Fibroblast of lung (primary cell): Measurements from ENCODE around the gene PDE12. TPM values are rescaled to one million over a fixed set of nuclear protein-coding genes. Genes with fewer than 3 reads are reported as not detected.

Experiments
- DNase-seq, 2 donors: peaks; one replicate each; pipeline versions ENCODE4 v3.0.0 to v3.0.0-alpha.2; 2010; ENCODE audit warnings: low read depth in 2 of 2
- H2AFZ ChIP-seq: 2 replicates; pipeline ENCODE4 v1.5.1; 2012; ENCODE audit warnings: low read length, control low read depth, inconsistent platforms
- H3K27ac ChIP-seq: 2 replicates; pipeline ENCODE4 v1.5.1; 2011; ENCODE audit warnings: low read length, control low read depth; ENCODE audit not compliant: insufficient read depth
- H3K27me3 ChIP-seq: 2 replicates; pipeline ENCODE4 v1.5.1; 2011; ENCODE audit warnings: mild to moderate bottlenecking, low read length; ENCODE audit not compliant: control insufficient read depth, insufficient read depth
- H3K36me3 ChIP-seq: 2 replicates; pipeline ENCODE4 v1.5.1; 2011; ENCODE audit warnings: low read length; ENCODE audit not compliant: control insufficient read depth, insufficient read depth
- H3K4me1 ChIP-seq: 2 replicates; pipeline ENCODE4 v1.5.1; 2011; ENCODE audit warnings: low read length; ENCODE audit not compliant: control insufficient read depth, insufficient read depth; ENCODE audit errors: extremely low read depth
- H3K4me2 ChIP-seq: 2 replicates; pipeline ENCODE4 v1.5.1; 2011; ENCODE audit warnings: low read length, control low read depth; ENCODE audit not compliant: insufficient read depth; ENCODE audit errors: extremely low read depth
- H3K4me3 ChIP-seq, 4 experiments: fragments of 200-600 bp in 1 of 4; sonication (generic) in 1 of 4; replicated peaks in 1 of 4; 2 replicates each; pipeline ENCODE4 v1.5.1; 2011 to 2016; ENCODE audit warnings: low read length in 4 of 4, low read depth in 3 of 4, mild to moderate bottlenecking in 3 of 4, control low read depth in 2 of 4, inconsistent platforms in 1 of 4, mixed read lengths in 1 of 4; ENCODE audit not compliant: insufficient read depth in 1 of 4; ENCODE audit errors: control extremely low read depth in 1 of 4
- H3K79me2 ChIP-seq: 2 replicates; pipeline ENCODE4 v1.5.1; 2012; ENCODE audit warnings: mild to moderate bottlenecking, low read length, inconsistent platforms; ENCODE audit not compliant: control insufficient read depth, insufficient read depth
- H3K9ac ChIP-seq: 2 replicates; pipeline ENCODE4 v1.5.1; 2011; ENCODE audit warnings: mild to moderate bottlenecking, low read length, control low read depth; ENCODE audit not compliant: insufficient read depth
- H3K9me3 ChIP-seq: 2 replicates; pipeline ENCODE4 v1.5.1; 2012; ENCODE audit warnings: low read depth, low read length; ENCODE audit not compliant: control insufficient read depth, insufficient read depth
- H4K20me1 ChIP-seq: 2 replicates; pipeline ENCODE4 v1.5.1; 2011; ENCODE audit warnings: low read length; ENCODE audit not compliant: control insufficient read depth, insufficient read depth; ENCODE audit errors: extremely low read depth
- CTCF ChIP-seq, 2 donors: IDR thresholded peaks in 1 of 2; conservative IDR thresholded peaks in 1 of 2; 1 replicate in 1 of 2; 2 replicates in 1 of 2; pipeline ENCODE4 v1.5.1; 2011 to 2012; ENCODE audit warnings: low read length in 2 of 2, control low read depth in 1 of 2, inconsistent platforms in 1 of 2, low read depth in 1 of 2, mild to moderate bottlenecking in 1 of 2
- EZH2 ChIP-seq: IDR thresholded peaks from 2 replicates; pipeline ENCODE4 v1.5.1; 2012; ENCODE audit warnings: low read length, control low read depth, mild to moderate bottlenecking; ENCODE audit errors: missing control alignments
- polyA plus RNA-seq, 2 donors: library from polyadenylated mRNA; depleted of rRNA in 1 of 2; stranded (reverse) in 1 of 2; unstranded in 1 of 2; fragments of >200 nt; gene quantifications; 2 replicates each; pipeline ENCODE4 v1.2.1, GENCODE V29; 2011 to 2012; ENCODE audit warnings: missing spikeins in 1 of 2
- total RNA-seq: library from RNA; depleted of rRNA; stranded (reverse); fragments of >200 nt; gene quantifications from 2 replicates; pipeline ENCODE4 v1.2.1, GENCODE V29; 2014

PDE12 gene
- total and polyA plus RNA-seq, 2 donors (not counting 1 experiment from before 2014, with no cell fraction given) = 11.1 to 11.2 TPM

- no peak for DNase-seq
These were observed 42.8 kb downstream of the PDE12 start for GRCh38 chr3:57598765-57599360.

GRCh38 chr3:57600195-57600594 is 44.1 kb downstream of the PDE12 start:
- Histone ChIP-seq H4K20me1 (peaks cover 2% of the 10 kb centered on the region), H3K4me2 (no peak overlapping the region), H3K36me3 (no peaks in the 10 kb centered on the region), H2AFZ (no peak overlapping the region), H3K9ac (no peak overlapping the region), H3K4me1 (peaks cover 3% of the 10 kb centered on the region), H3K9me3 (no peaks in the 10 kb centered on the region), H3K27me3 (no peaks in the 10 kb centered on the region), H3K4me3 (no peak overlapping the region), H3K27ac (no peak overlapping the region), H3K79me2 (peaks cover 23% of the 10 kb centered on the region)
- no peak for TF ChIP-seq CTCF (conservative IDR thresholded peaks at IDR 0.05 in 1 of 2, IDR thresholded peaks at IDR 0.05 in 1 of 2; ENCODE audit: low read depth in 1 of 2, low read length in 2 of 2)
- TF ChIP-seq EZH2 = no peak
- DNase-seq = no peak

More at GRCh38 chr3:57598765-57599360, 42.8 kb downstream of the PDE12 start:
- H2AFZ ChIP-seq = no peak overlapping the region
- peak overlapping the region; percentile 58 to 98 (median 92) for H3K4me3 ChIP-seq
- H4K20me1 ChIP-seq = peaks cover 14% of the 10 kb centered on the region
- peaks cover 36% of the 10 kb centered on the region for H3K79me2 ChIP-seq
- no peak overlapping the region for H3K9ac ChIP-seq
- H3K27ac ChIP-seq = peak overlapping the region; percentile 100
- H3K9me3 ChIP-seq = no peaks in the 10 kb centered on the region
- no peaks in the 10 kb centered on the region for H3K27me3 ChIP-seq
- H3K36me3 ChIP-seq = peaks cover 1% of the 10 kb centered on the region
- no peak for TF ChIP-seq EZH2
- no peak for TF ChIP-seq CTCF (conservative IDR thresholded peaks at IDR 0.05 in 1 of 2, IDR thresholded peaks at IDR 0.05 in 1 of 2; ENCODE audit: low read depth in 1 of 2, low read length in 2 of 2)
- H3K4me1 ChIP-seq = peaks cover 5% of the 10 kb centered on the region
- peak overlapping the region; percentile 99 for H3K4me2 ChIP-seq

GRCh38 chr3:57604971-57605370 is 48.9 kb downstream of the PDE12 start:
- Histone ChIP-seq H3K79me2 (no peaks in the 10 kb centered on the region), H4K20me1 (no peaks in the 10 kb centered on the region), H3K27me3 (no peaks in the 10 kb centered on the region), H3K36me3 (no peaks in the 10 kb centered on the region), H3K9me3 (no peaks in the 10 kb centered on the region), H3K27ac (no peak overlapping the region), H3K9ac (no peak overlapping the region), H3K4me2 (no peak overlapping the region), H3K4me3 (no peak overlapping the region), H2AFZ (no peak overlapping the region), H3K4me1 (no peaks in the 10 kb centered on the region)
- TF ChIP-seq CTCF (conservative IDR thresholded peaks at IDR 0.05 in 1 of 2, IDR thresholded peaks at IDR 0.05 in 1 of 2; ENCODE audit: low read depth in 1 of 2, low read length in 2 of 2) = no peak
- no peak for DNase-seq
